B cell (primary cell): ENCODE data around the gene FSTL5. TPM values are rescaled to one million over a fixed set of nuclear protein-coding genes. Genes with fewer than 3 reads are reported as not detected.

Experiments
- ATAC-seq: fragments of 200-7000 bp; cut with Tn5 transposase; one replicate; pipeline ENCODE4 v1.10.0; 2021; ENCODE audit warnings: low read depth, mild to moderate bottlenecking, moderate number of reproducible peaks, moderate library complexity
- CTCF ChIA-PET: fragments of 350-600 bp; sonication (Branson Sonifier 250); formaldehyde crosslinking; loops from one replicate; lab custom pipeline; 2021; ENCODE audit warnings: antibody characterized with exemption, inconsistent platforms; lab: Charles Lee
- POLR2A ChIA-PET: fragments of 350-600 bp; sonication (Branson Sonifier 250); formaldehyde crosslinking; loops from one replicate; lab custom pipeline; 2021; ENCODE audit warnings: antibody characterized with exemption; lab: Charles Lee
- DNase-seq: peaks from one replicate; pipeline ENCODE4 v3.0.0; 2013
- H2AFZ ChIP-seq: 2 replicates; pipeline ENCODE4 v1.6.1; 2012; ENCODE audit warnings: mild to moderate bottlenecking, low read depth, low read length; ENCODE audit not compliant: insufficient read depth, poor library complexity, severe bottlenecking
- H3K27ac ChIP-seq, 2 donors: 1 replicate in 1 of 2; 2 replicates in 1 of 2; pipeline ENCODE4 v1.5.1; 2012 to 2013; ENCODE audit warnings: low read length in 2 of 2, mild to moderate bottlenecking in 2 of 2, moderate library complexity in 1 of 2
- H3K27me3 ChIP-seq, 4 experiments: fragments of 200-600 bp in 1 of 4; sonication (generic) in 1 of 4; replicated peaks in 1 of 4; 1 replicate in 2 of 4; 2 replicates in 2 of 4; pipeline versions ENCODE4 v1.6.1 to v1.7.0; 2013 to 2016; ENCODE audit warnings: low read length in 3 of 4, mild to moderate bottlenecking in 2 of 4, mixed read lengths in 1 of 4, moderate library complexity in 1 of 4; ENCODE audit not compliant: insufficient read depth in 4 of 4, control insufficient read depth in 3 of 4; ENCODE audit errors: control extremely low read depth in 1 of 4
- H3K36me3 ChIP-seq, 2 experiments: replicated peaks in 1 of 2; 1 replicate in 1 of 2; 2 replicates in 1 of 2; pipeline versions ENCODE4 v1.6.1 to v1.7.1; 2013; ENCODE audit warnings: low read length in 1 of 2; ENCODE audit not compliant: insufficient read depth in 2 of 2, control insufficient read depth in 1 of 2; ENCODE audit errors: control extremely low read depth in 1 of 2, extremely low read depth in 1 of 2
- H3K4me1 ChIP-seq, 2 donors: fragments of 200-600 bp in 1 of 2; sonication (generic) in 1 of 2; 1 replicate in 1 of 2; 2 replicates in 1 of 2; pipeline versions ENCODE4 v1.5.1 to v1.6.1; 2013 to 2017; ENCODE audit warnings: low read length in 2 of 2; ENCODE audit not compliant: control insufficient read depth in 2 of 2, insufficient read depth in 2 of 2
- H3K4me2 ChIP-seq: replicated peaks from 2 replicates; pipeline ENCODE3; 2012; ENCODE audit warnings: mild to moderate bottlenecking, low read depth, low read length; ENCODE audit not compliant: poor library complexity, severe bottlenecking
- H3K4me3 ChIP-seq, 5 experiments: fragments of 200-600 bp in 1 of 5; sonication (generic) in 1 of 5; 1 replicate in 3 of 5; 2 replicates in 2 of 5; pipeline versions ENCODE4 v1.5.1 to v1.7.0; 2011 to 2016; ENCODE audit warnings: low read length in 4 of 5, mild to moderate bottlenecking in 4 of 5, low read depth in 2 of 5, control low read depth in 1 of 5, moderate library complexity in 1 of 5; ENCODE audit not compliant: insufficient read depth in 1 of 5; ENCODE audit errors: control extremely low read depth in 1 of 5, extremely low read depth in 1 of 5
- H3K79me2 ChIP-seq: fragments of 200-600 bp; sonication (generic); one replicate; pipeline ENCODE4 v1.6.0; 2016; ENCODE audit warnings: low read length; ENCODE audit not compliant: control insufficient read depth, insufficient read depth
- H3K9ac ChIP-seq: fragments of 200-600 bp; sonication (generic); 2 replicates; pipeline ENCODE4 v1.6.1; 2017; ENCODE audit warnings: mild to moderate bottlenecking, low read length, moderate library complexity
- H3K9me3 ChIP-seq, 3 donors: one replicate each; pipeline versions ENCODE4 v1.6.1 to v1.7.1; 2013; ENCODE audit warnings: low read length in 2 of 3; ENCODE audit not compliant: control insufficient read depth in 2 of 3, insufficient read depth in 1 of 3; ENCODE audit errors: control extremely low read depth in 1 of 3
- H4K20me1 ChIP-seq: 2 replicates; pipeline ENCODE4 v1.6.0; 2012; ENCODE audit warnings: mild to moderate bottlenecking, low read length; ENCODE audit not compliant: insufficient read depth, control insufficient read depth, poor library complexity, severe bottlenecking
- H3K27ac Mint-ChIP-seq: one replicate; pipeline ENCODE4 v1.8.0; 2021; ENCODE audit warnings: mixed read lengths
- H3K27me3 Mint-ChIP-seq: one replicate; pipeline ENCODE4 v1.8.0; 2021; ENCODE audit warnings: mixed read lengths
- H3K4me1 Mint-ChIP-seq: one replicate; pipeline ENCODE4 v1.8.0; 2021; ENCODE audit warnings: mixed read lengths
- H3K4me3 Mint-ChIP-seq: one replicate; pipeline ENCODE4 v1.8.0; 2021; ENCODE audit warnings: mixed read lengths
- H3K9me3 Mint-ChIP-seq: one replicate; pipeline ENCODE4 v1.8.0; 2022; ENCODE audit warnings: mixed read lengths; ENCODE audit not compliant: insufficient read depth
- EZH2 ChIP-seq: IDR thresholded peaks from 2 replicates; pipeline ENCODE4 v1.6.1; 2012; ENCODE audit warnings: borderline replicate concordance, low read depth, mild to moderate bottlenecking, moderate library complexity, low read length; ENCODE audit not compliant: insufficient read depth, poor library complexity, severe bottlenecking
- WGBS: methylation state at CpG from one replicate; pipeline ENCODE4 v1.1.5; 2013; ENCODE audit warnings: missing lambda C conversion rate; ENCODE audit not compliant: insufficient coverage; 5-methylcytosine and 5-hydroxymethylcytosine counted together
- intact Hi-C: fragments of 100-400 bp; cut with micrococcal nuclease; formaldehyde crosslinking; loops from one replicate; pipeline ENCODE4 v1.10.0; 2022
- polyA plus RNA-seq: library from polyadenylated mRNA; depleted of rRNA; stranded (reverse); fragments of >200 nt; gene quantifications from 2 replicates; pipeline ENCODE4 v1.2.3, GENCODE V29; 2012
- total RNA-seq, 2 donors: library from RNA; stranded (reverse); fragments of 120-200 nt in 1 of 2; gene quantifications; 1 replicate in 1 of 2; 2 replicates in 1 of 2; pipeline versions ENCODE4 v1.2.3 to v1.2.4, GENCODE V29; 2013 to 2022
- TF ChIP-seq, protein P1 (sequence below): fragments of 200-600 bp; IDR thresholded peaks from one replicate; pipeline ENCODE4 v1.8.0; 2022; ENCODE audit warnings: antibody characterized with exemption, mild to moderate bottlenecking

Gene FSTL5
- total and polyA plus RNA-seq, 2 donors (not counting 1 experiment from before 2014, with no cell fraction given): not detected

- H3K4me3 Mint-ChIP-seq: no peak overlapping the region
- ATAC-seq (no peak), DNase-seq (no peak)
- Histone ChIP-seq H3K36me3 (no peaks in the 10 kb centered on the region), H3K79me2 (no peaks in the 10 kb centered on the region), H3K4me1 (no peaks in the 10 kb centered on the region), H3K27me3 (no peaks in the 10 kb centered on the region), H2AFZ (no peak overlapping the region), H3K4me3 (no peak overlapping the region), H3K9me3 (no peaks in the 10 kb centered on the region), H3K4me2 (no peak overlapping the region), H3K9ac (no peak overlapping the region), H4K20me1 (no peaks in the 10 kb centered on the region), H3K27ac (no peak overlapping the region)
- no peak overlapping the region for H3K27ac Mint-ChIP-seq
- no peaks in the 10 kb centered on the region for H3K27me3 Mint-ChIP-seq
- intact Hi-C loops: no loop called here
- H3K9me3 Mint-ChIP-seq: no peaks in the 10 kb centered on the region
- H3K4me1 Mint-ChIP-seq: no peaks in the 10 kb centered on the region
- TF ChIP-seq EZH2: no peak
- TF ChIP-seq, protein P1, sequence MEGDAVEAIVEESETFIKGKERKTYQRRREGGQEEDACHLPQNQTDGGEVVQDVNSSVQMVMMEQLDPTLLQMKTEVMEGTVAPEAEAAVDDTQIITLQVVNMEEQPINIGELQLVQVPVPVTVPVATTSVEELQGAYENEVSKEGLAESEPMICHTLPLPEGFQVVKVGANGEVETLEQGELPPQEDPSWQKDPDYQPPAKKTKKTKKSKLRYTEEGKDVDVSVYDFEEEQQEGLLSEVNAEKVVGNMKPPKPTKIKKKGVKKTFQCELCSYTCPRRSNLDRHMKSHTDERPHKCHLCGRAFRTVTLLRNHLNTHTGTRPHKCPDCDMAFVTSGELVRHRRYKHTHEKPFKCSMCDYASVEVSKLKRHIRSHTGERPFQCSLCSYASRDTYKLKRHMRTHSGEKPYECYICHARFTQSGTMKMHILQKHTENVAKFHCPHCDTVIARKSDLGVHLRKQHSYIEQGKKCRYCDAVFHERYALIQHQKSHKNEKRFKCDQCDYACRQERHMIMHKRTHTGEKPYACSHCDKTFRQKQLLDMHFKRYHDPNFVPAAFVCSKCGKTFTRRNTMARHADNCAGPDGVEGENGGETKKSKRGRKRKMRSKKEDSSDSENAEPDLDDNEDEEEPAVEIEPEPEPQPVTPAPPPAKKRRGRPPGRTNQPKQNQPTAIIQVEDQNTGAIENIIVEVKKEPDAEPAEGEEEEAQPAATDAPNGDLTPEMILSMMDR: no peak
- WGBS: no CpG with 5 or more reads among the region's 2 CpGs
- ChIA-PET POLR2A (no interaction called here), CTCF (no interaction called here)
Observed at GRCh38 chr4:161907590-161907955, 256.2 kb downstream of the FSTL5 start.

GRCh38 chr4:161906836-161907589 is 256.8 kb downstream of the FSTL5 start:
- Mint-ChIP-seq H3K27me3 (no peaks in the 10 kb centered on the region), H3K4me1 (no peaks in the 10 kb centered on the region), H3K27ac (no peak overlapping the region), H3K4me3 (no peak overlapping the region), H3K9me3 (no peaks in the 10 kb centered on the region)
- Histone ChIP-seq H2AFZ (no peak overlapping the region), H3K4me3 (no peak overlapping the region), H3K36me3 (no peaks in the 10 kb centered on the region), H4K20me1 (no peaks in the 10 kb centered on the region), H3K27ac (no peak overlapping the region), H3K9me3 (no peaks in the 10 kb centered on the region), H3K4me1 (no peaks in the 10 kb centered on the region), H3K27me3 (no peaks in the 10 kb centered on the region), H3K4me2 (no peak overlapping the region), H3K9ac (no peak overlapping the region), H3K79me2 (no peaks in the 10 kb centered on the region)
- DNase-seq (no peak), ATAC-seq (no peak)
- ChIA-PET CTCF (no interaction called here), POLR2A (no interaction called here)
- TF ChIP-seq, protein P1: no peak
- TF ChIP-seq EZH2: no peak
- intact Hi-C loops: no loop called here
- 100% methylated on average over 1 of the region's 4 CpGs for WGBS
